Measurements from ENCODE around the gene BTBD3.

- TF ChIP-seq POLR2A (IDR thresholded peaks at IDR 0.05; ENCODE audit: low read length) (no peak), GATA1 (IDR thresholded peaks at IDR 0.05; ENCODE audit: low read depth, low read length) (no peak)
Measured at GRCh38 chr20:11972478-11972877, 54.8 kb downstream of the BTBD3 start.

Measured in erythroblast (primary cell).